ENCODE results near the gene IL15. TPM values are rescaled to one million over a fixed set of nuclear protein-coding genes. Genes with fewer than 3 reads are reported as not detected.

The IL15 gene
- total RNA-seq, 2 donors from 2014 or later: 1.2 to 2.0 TPM

GRCh38 chr4:141625023-141625422 is 11.4 kb upstream of the IL15 start:
- intact Hi-C loops (cut with DNase I): no loop called here
- H3K4me3 ChIP-seq: no peak overlapping the region
- H3K27ac ChIP-seq: no peak overlapping the region
- H3K4me1 ChIP-seq (replicated peaks): no peaks in the 10 kb centered on the region
- no peak for DNase-seq (ENCODE audit: low spot score)
- no peak for TF ChIP-seq POLR2AphosphoS5 (IDR thresholded peaks at IDR 0.05)
- no peak for TF ChIP-seq CTCF (IDR thresholded peaks at IDR 0.05)
- TF ChIP-seq POLR2A (IDR thresholded peaks at IDR 0.05): no peak
- no peaks in the 10 kb centered on the region for H3K9me3 ChIP-seq
- H3K36me3 ChIP-seq: no peaks in the 10 kb centered on the region
- H3K27me3 ChIP-seq (replicated peaks; ENCODE audit: insufficient read depth): no peaks in the 10 kb centered on the region
- WGBS: 60% methylated on average over 2 of the region's 2 CpGs

GRCh38 chr4:141630854-141631253 is 5.5 kb upstream of the IL15 start:
- intact Hi-C loops (cut with DNase I): no loop called here
- TF ChIP-seq POLR2AphosphoS5 (IDR thresholded peaks at IDR 0.05) (no peak), POLR2A (IDR thresholded peaks at IDR 0.05) (no peak), CTCF (IDR thresholded peaks at IDR 0.05) (no peak)
- WGBS: 82% methylated on average over 1 of the region's 1 CpG
- Histone ChIP-seq H3K4me1 (replicated peaks) (no peaks in the 10 kb centered on the region), H3K4me3 (no peak overlapping the region), H3K36me3 (no peaks in the 10 kb centered on the region), H3K27me3 (replicated peaks; ENCODE audit: insufficient read depth) (no peaks in the 10 kb centered on the region), H3K27ac (no peak overlapping the region), H3K9me3 (no peaks in the 10 kb centered on the region)
- no peak for DNase-seq (ENCODE audit: low spot score)

GRCh38 chr4:141635736-141636081 is 674 bp upstream of the IL15 start:
- no peak for DNase-seq (ENCODE audit: low spot score)
- Histone ChIP-seq H3K27ac (peak overlapping the region; percentile 73 to 84), H3K4me1 (replicated peaks) (no peaks in the 10 kb centered on the region), H3K27me3 (replicated peaks; ENCODE audit: insufficient read depth) (no peaks in the 10 kb centered on the region), H3K36me3 (no peaks in the 10 kb centered on the region), H3K9me3 (no peaks in the 10 kb centered on the region), H3K4me3 (peak overlapping the region; percentile 56 to 80)
- 72% methylated on average over 5 of the region's 5 CpGs for WGBS
- TF ChIP-seq POLR2A (IDR thresholded peaks at IDR 0.05) (no peak), POLR2AphosphoS5 (IDR thresholded peaks at IDR 0.05) (no peak), CTCF (IDR thresholded peaks at IDR 0.05) (no peak)
- intact Hi-C loops (cut with DNase I): no loop called here

- Histone ChIP-seq H3K27me3 (replicated peaks; ENCODE audit: insufficient read depth) (no peaks in the 10 kb centered on the region), H3K4me1 (replicated peaks) (no peaks in the 10 kb centered on the region), H3K27ac (peak overlapping the region; percentile 73 to 84), H3K4me3 (peak overlapping the region; percentile 56 to 80), H3K36me3 (no peaks in the 10 kb centered on the region), H3K9me3 (no peaks in the 10 kb centered on the region)
- TF ChIP-seq POLR2AphosphoS5 (IDR thresholded peaks at IDR 0.05) (no peak), CTCF (IDR thresholded peaks at IDR 0.05) (no peak), POLR2A (IDR thresholded peaks at IDR 0.05) (no peak)
- intact Hi-C loops (cut with DNase I): no loop called here
- 5% methylated on average over 41 of the region's 41 CpGs for WGBS
- DNase-seq (ENCODE audit: low spot score): peak; percentile 9
Observed at GRCh38 chr4:141636771-141637460, 533 bp downstream of the IL15 start.

GRCh38 chr4:141637565-141637964 is 1.2 kb downstream of the IL15 start:
- DNase-seq (ENCODE audit: low spot score): no peak
- intact Hi-C loops (cut with DNase I): no loop called here
- Histone ChIP-seq H3K4me1 (replicated peaks) (no peaks in the 10 kb centered on the region), H3K27ac (no peak overlapping the region), H3K4me3 (peak overlapping the region; percentile 56 to 80), H3K9me3 (no peaks in the 10 kb centered on the region), H3K36me3 (no peaks in the 10 kb centered on the region), H3K27me3 (replicated peaks; ENCODE audit: insufficient read depth) (no peaks in the 10 kb centered on the region)
- TF ChIP-seq POLR2A (IDR thresholded peaks at IDR 0.05) (no peak), POLR2AphosphoS5 (IDR thresholded peaks at IDR 0.05) (no peak), CTCF (IDR thresholded peaks at IDR 0.05) (no peak)
- 86% methylated on average over 2 of the region's 2 CpGs for WGBS

Measured in prostate gland (tissue), 2 donors.